Ecto neural progenitor cell (in vitro differentiated cells): ENCODE results near the gene PHF8.

Experiments used
- DNase-seq: peaks from one replicate; pipeline ENCODE4 v3.0.0-alpha.2; 2018; ENCODE audit warnings: low spot score

The PHF8 gene

DNA sequence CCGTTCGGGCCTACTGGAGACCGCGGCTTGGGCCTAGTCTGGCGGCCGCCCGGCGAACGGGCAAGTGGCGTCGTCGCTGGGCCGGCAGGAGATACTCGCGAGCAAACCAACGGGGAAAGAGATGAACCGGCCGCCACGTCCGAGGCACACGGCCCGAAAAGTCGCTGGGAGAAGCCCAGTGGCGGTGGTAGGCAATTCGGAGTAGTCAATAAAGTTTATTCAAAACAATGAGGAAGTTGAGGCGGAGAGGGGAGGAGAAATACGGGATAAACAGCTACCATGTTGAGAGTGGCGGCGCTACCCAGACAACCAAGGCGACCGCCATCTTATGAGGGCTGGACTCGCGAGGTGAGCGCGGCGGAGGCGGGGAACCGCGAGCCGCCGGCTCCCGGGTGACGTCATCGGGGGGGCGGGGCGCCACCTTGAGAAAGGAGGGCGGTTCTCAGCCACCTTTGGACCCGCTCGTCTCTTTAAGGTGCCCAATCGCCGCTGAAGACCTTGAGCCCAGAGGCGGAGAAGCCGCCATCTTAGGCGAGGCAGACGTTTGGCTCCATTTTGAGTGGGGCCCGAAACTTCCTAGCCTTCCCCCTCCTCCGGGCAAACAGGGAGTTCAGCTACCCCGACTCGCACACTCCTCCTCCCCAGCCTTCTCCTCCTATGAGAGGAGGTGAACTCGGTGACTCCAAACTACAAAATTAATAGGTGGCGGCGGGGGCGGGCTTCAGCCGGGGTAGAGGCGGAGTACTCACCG is at the start of gene PHF8:
Gene PHF8 (minus strand): TSS at position 348 of the 751 bp plus-strand sequence. CDS start 1,745 bp downstream, outside the sequence.
- peak; percentile 93 for DNase-seq

DNA sequence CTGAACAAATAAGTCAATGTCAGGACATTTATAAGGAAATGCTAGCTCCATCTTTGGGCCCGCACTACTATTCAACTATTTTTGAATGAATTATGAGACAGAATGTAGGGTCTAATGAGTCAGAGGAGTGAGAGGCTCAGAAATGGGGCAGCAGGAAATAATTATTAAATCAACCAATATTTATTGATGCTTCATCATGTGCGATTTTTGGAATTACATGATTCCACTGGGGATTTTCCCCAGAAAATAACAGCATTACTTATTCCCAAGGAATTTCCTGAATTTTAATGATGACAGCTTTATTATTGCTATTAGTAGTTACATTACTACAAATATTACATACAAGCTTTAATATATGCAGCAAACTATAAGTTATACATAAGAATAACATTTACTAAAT is 49.3 kb upstream of the PHF8 start:
- no peak for DNase-seq

DNA sequence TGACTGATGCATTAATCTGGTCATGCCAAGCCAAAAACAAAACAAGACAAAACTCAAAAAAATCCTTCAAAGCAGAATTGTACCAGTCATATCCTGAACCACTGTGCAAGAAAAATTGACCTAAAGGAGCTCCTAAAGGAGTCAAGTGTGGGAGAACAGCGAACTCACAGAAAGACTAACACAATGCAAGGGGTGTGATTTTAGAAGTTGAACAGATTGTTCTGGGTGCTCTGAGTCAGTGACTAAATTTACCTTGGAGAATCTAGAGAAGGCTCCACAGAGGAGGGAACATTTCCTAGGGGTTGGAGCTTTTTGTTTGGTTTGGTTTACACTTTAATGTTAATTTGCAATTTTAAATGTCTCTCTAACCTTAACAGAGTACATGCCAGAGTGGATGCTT is 48.9 kb upstream of the PHF8 start:
- no peak for DNase-seq

DNA sequence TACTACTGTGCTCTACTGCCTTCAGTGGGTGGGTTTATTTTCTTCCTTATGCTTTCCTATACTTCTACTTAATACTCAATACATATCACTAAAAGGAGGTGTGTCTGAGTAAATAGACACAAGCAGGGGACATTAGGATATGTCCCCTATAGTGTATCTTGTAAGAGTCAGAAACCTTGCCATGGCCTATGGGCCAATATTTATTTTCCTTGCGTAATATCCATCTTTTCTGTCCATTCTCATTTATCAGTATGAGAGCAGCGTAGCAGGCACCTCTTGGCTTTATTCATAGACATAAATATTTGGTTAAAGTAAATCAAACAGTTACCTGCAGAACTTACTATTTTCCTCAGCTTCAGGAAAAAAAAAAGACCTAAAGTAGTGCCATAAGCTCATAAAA is 46.6 kb upstream of the PHF8 start:
- no peak for DNase-seq

DNA sequence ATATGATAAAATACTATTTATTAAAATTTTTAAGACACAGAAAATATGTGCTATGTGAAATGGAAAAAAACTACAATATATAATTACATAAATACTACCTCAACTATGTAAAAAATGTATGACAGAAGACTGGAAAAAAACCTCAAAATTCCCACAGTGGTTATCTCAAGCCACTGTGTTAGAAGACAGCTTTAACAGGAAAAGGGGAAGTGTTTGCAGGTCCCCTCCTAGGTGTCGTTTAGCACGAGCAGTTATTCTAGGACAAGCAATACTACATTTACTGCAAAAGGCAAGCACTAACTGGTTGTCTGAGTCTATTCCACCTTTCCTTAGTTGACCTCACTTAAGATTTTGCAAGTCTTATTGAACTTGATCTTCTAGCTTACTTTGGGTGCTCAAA is 44.9 kb upstream of the PHF8 start:
- no peak for DNase-seq

DNA sequence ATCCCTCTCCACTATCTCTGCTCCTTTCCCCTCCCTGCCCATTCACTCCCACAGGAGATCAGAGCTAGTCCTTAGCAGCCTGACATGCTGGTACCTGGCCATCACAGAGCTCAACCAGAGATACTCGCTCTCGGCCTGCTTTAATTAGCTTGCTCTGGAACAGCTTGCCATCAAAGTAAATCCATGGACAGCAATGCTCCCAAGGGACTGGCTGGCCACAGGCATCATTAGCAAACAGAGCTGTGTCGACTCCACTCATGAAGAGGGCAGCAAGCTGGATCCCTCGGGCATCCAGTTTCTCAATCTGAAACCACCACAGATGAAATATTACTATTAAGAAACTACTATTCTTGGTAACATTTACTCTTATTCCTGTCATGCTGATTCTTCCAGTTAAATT is 43.4 kb upstream of the PHF8 start:
- no peak for DNase-seq

DNA sequence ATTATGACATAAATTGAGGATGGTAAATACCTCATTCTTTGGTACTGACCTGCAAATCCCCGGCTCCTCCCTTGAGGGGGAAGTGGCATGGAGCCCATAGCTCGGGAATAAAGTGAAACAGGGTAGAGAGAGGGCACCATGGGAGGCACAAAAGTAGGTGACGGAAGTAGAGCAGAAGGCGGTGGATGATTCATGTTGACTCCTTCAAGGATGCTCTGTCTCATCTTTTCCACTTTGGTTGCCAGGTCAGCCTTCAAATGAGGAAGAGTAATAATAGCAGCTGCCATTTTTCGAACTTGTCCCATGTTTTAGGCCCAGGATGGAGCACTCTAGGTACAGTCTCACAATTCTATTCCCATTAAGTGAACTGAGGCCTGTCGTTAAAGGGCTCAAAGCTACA is 41.4 kb upstream of the PHF8 start:
- DNase-seq = no peak

DNA sequence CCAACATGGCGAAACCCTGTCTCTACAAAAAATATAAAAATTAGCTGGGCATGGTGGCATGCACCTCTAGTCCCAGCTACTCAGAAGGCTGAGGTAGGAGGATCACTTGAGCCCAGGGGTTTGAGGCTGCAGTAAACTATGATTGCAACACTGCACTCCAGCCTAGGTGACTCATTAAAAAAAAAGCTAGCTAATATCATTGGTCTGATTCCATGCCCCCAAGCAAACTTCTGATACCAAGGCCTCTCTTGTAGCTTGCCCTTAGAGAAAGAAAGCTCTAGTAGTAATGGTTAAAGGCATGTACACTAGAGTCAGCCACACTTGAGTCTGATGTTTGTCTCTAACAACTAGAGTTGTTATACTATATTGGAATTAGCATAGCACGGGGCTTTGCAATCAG is 32.6 kb upstream of the PHF8 start:
- no peak for DNase-seq

DNA sequence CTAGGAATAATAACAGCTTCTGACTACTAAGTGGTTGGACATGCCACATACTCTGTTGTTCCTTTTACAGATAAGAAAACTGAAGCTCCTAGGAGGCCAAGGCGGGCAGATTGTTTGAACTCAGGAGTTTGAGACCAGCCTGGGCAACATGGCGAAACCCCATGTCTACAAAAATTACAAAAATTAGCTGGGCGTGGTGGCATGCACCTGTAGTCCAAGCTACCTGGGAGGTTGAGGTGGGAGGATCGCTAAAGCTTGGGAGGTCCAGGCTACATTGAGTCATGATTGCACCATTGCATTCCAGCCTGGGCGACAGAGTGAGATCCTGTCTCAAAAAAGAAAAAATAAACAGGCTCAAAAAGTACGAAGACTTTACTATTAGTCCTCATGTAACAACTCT is 30.6 kb upstream of the PHF8 start:
- no peak for DNase-seq

DNA sequence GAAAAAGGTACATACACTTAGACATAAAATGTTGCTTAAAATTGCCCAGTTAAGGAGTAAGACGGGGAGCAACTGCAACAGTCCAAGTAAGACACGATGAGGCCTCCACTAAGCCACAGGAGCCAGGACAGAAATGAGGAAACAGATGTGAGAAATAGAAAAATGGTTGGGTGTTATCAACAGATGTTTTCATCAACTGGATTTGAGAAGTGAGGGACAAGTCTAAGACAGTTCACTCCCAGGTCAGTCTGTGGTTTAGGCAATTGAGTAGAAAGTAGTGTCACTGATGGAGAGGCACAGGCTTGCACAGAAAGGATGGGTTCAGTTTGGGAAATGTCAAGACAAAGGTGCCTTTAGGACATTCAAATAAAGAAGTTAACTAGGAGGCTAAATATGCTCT is 23.5 kb upstream of the PHF8 start:
- DNase-seq = no peak

DNA sequence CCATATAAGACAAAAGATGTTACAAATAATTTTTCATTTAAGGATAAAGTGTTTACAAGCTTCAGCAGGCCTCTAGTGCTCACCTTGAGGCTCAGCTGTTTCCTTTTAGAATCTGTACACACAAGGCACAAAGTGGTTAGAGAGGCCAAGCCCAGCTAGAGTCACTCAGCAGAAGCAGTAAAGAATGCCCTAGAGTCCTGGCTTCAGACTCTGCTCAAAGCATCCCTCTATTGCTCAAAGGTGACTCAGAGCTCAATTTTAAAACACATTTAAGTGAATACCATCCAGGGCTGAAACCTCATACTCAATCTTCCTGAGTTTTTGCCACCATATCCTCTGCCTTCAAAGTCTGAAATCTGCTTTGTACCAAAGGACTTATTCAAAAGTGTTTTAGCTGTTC is 22.6 kb upstream of the PHF8 start:
- no peak for DNase-seq

DNA sequence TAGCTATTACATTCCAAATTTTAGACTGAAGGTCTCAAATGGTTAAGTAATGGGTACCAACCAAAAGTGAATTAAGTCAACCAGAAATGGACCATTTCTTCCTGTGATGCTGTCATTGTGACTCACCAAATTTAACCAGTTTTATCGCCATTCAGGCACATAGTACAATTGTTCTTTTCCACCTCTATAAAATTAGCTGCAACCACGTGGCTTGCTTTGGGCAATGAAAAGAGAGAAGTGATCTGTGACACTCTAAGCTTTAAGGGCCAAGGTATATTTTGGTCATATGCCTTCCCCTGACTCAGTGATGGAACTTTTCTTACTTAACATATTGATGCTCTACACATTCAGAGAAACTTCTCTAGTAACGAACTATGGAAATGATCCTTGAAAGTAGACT is 20.3 kb upstream of the PHF8 start:
- no peak for DNase-seq

DNA sequence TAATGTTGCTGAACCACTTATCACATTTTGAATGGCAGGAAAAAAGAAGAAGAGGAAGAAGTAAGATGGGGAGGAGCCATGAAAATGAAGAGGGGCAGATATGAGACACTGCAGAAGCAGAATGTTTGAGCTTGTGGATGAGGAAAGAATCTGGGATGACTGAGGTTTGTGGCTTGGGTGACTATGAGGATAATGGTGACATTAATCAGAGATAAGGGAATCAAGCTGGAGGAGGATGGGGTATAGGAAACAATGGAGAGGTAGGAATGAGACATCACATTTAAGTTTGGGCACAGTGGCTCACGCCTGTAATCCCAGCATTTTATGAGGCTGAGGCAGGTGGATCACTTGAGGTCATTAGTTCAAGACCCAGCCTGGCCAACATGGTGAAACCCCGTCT is 19.1 kb upstream of the PHF8 start:
- DNase-seq = no peak

DNA sequence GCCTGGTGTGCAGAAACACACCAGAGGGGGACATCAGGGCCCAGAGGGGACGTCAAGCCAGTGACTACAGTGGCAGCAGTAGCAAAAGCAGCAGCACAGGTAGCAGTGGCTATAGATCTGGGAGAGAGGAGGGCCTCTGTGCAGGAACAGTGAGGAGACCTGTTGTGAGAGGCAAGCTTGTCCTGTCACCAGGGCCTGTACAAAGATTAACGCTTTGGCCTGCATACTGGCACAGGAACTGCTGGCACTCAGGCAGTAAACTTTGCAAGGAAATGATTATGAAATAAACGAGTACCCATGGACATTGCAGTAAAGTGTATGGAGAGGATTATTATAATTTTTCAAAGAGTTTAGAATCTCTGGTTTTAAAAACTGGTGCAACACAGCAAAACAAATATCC is 5.5 kb upstream of the PHF8 start:
- DNase-seq = no peak

DNA sequence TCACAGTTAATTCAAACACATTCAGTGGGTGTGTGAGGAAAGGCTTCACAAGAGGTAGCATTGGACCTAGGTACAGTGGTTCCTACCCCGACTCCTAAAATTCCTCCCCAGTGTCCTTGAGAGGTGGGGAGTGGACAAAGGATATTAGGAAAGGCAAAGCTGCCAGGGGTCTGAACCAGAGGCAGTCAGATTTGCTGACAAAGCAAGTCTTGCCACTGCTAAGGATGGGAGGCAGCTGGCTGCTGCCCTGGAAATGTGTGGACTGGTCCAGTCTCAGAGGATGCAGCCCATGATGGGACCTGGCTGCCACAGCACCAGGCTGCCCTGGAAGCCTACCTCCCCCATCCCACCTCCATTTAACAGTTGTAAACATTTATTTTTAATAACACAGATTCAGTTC is 4.1 kb upstream of the PHF8 start:
- no peak for DNase-seq

DNA sequence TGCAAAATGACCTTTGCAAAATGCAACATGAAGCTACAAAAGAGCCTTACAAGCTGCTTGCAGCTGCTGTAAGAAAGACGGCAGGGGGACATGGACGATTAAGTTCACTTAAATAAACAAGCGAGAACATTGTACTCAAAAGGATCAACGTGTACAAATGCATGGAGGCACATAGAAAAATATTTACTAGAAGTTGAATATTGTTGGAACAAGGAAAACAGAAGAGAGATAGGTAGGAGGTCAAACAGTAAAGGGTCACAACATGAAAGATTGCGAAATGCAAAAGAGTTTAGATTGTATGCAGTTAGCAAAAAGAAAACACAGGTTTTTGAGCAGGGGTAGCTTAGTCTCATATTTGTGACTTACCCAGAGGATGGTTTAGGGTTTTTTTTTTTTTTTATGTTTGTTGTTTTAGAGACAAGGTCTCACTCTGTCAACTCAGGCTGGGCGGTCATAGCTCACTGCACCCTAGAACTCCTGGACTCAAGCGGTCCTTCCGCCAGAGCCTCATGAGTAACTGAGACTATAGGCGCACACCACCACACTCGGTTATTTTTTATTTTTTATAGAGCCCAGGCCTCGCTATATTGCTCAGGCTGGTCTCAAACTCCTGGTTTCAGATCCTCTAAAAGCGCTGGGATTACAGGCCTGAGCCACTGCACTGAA is 1.4 kb upstream of the PHF8 start:
- no peak for DNase-seq

DNA sequence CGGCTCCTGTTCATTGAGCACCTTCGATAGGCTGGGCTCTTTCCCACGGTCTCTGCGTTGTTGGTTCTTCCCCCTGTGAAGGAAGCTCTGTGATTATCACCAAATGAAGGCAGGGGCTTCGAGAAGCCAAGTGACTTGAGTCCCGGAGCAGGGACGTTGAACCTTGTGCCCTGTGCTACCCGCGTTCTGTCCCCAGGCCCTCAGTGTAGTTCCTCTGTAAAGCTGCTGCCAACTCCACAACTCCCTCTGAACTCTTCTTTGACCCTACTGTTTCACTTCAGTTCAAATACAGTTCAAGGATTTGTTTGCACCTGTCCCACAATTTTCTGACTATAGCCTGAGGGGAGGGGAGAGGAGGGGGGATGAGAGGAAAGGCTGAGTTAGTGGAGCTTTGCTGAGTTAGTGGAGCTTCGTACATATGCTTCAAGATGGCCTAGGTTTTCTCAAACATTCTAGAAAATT is 635 bp upstream of the PHF8 start:
- DNase-seq = no peak

DNA sequence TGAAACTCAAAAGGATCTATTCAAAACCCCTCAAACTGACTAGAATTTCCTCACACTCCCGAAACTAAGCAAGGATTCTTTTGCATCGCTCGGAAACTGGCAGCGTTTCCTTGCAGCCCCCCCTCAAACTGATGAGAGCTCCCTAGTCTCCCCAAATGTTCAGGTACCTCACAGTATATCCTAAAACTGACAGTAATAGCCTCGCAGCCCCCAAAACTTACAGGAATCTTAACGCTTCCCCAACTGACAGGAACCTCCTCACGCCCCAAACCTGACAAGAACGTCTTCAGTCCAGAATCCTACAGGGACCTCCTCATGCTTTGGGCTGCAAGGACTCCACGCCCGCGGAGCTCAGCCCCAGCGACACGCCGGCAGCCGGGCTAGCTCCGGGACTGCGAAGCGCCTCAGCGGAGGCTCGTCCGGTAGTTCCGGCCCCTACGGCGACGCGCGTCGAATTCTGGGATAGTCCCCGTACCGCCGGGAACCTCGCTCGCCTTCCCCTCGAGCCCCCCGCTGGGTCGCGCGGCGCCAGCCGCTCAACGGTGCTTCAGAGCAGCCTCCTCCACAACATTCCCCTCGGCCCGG is 640 bp downstream of the PHF8 start:
- DNase-seq = no peak

DNA sequence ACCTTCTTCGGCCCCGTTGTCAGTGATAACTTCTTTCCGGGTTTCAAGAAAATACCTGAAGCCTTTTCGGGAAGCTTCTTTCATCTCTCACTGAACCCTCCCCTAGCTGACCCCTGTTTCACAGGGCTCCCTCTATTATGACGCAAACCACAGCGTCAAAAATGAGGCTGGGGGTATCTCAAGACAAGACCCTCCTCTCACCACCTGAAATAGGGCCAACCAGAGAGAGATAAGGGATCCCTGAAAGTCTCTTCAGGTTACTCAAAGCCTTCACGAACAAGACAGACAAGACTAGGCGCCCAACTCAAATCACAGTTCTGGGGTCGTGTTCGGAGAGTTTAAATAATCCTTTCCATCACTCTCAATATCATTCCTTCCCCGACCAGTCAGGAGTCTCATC is 1.2 kb downstream of the PHF8 start:
- DNase-seq = no peak

DNA sequence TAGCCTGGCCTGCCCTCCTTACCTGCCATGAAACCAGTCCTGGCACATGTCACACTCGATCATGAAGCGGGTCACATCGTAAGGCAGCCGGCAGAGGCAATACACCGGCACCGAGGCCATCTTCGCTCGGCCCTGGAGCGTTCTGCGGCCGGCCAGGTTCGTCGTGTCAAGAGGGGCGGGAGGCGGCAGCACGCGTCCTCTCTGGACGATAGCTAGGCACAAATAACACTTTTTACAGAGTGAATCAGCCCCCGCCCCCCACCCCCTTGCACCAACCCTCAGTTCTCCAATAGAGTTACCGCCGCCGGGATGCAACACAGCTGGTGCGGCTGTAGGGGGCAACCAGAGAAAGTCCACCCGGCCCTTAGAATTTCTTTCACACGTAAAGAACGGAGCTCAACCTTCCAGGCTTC is 1.7 kb downstream of the PHF8 start:
- peak; percentile 63 for DNase-seq

DNA sequence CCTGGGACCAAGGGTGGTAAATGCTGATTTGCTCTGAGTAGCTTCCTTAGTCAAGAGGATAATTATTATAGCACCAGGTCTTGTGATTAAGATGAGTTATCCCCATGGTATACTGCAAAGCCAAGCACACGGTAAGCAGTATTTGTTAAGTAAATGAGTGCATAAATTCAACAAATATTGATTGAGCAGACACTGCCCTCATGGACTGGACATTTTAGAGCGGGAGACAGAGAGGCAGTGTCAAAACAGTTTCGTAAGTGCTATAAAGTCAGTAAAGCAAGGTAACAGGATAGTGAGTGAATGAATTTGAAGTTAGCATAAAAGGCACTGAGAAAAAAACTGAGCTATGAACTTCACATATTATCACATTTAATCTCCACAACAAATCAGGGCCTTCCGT is 13.9 kb downstream of the PHF8 start:
- DNase-seq = no peak

DNA sequence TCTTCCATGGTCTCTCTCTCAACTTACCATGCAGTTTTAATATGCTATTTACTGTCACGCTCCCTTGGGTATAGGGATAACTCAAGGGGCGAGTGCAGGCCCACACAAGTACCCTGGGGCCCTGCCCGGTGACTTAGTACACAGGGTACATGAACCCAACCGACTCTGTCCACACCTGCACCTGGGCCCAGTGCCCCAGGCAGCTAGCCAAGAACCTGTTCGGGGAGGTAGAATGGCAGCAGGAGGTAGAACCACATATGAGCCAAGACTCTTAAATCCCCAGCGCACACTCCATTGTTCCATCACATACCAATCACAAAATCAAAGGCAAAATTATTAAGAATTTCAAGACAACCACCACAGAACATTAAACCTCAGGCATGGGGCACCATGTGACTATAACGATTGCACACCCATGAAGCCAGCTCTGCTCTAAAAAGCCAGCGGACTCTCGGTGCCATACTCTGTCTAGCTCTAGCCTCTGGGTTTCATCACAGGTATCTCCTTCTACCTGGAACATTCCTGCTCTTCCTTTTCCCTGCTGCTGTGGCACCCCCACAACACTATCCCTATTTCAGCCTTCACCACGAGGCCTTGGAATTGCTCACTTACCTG is 14.6 kb downstream of the PHF8 start:
- DNase-seq = no peak

DNA sequence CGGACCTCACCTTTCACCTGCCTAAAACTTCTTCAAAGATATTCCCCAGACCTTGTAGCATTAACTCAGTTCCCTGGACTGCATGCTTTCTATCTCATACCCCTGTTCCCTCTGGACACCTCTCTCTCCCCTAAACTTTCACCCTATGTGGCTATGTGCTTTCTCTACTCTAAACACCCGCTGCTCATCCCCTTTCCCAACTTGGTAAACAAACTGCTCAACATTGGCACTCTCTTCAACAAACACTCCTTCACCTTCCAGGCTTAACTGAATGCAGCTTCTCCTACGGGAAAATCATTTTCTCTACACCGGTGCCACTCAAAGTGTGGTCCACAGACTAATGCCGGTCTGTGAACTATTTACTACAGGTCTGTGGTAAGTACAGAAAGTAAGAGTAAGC is 19.9 kb downstream of the PHF8 start:
- DNase-seq = no peak
